T-cell (primary cell): Measurements from ENCODE around the gene HHAT. TPM values are rescaled to one million over a fixed set of nuclear protein-coding genes. Genes with fewer than 3 reads are reported as not detected.

Experiments used
- ATAC-seq, 4 experiments: fragments of 200-7000 bp in 3 of 4; fragments of 150-1000 bp in 1 of 4; cut with Tn5 transposase; replicated peaks in 1 of 4; 1 replicate in 3 of 4; 2 replicates in 1 of 4; pipeline ENCODE4 v1.10.0; 2021; ENCODE audit warnings: moderate library complexity in 3 of 4, mild to moderate bottlenecking in 2 of 4, moderate number of reproducible peaks in 1 of 4
- CTCF ChIA-PET, 2 donors: fragments of 300-600 bp; sonication (Branson Sonifier 250); formaldehyde crosslinking; loops; one replicate each; lab custom pipeline; 2022; ENCODE audit warnings: antibody characterized with exemption in 2 of 2; lab: Charles Lee
- POLR2A ChIA-PET, 2 donors: fragments of 300-600 bp; sonication (Branson Sonifier 250); formaldehyde crosslinking; loops; one replicate each; lab custom pipeline; 2022; ENCODE audit warnings: antibody characterized with exemption in 2 of 2; lab: Charles Lee
- DNase-seq, 35 experiments: peaks; one replicate each; pipeline versions ENCODE4 v3.0.0 to v3.0.0-alpha.2; 2013 to 2023
- H3K27ac ChIP-seq: one replicate; pipeline ENCODE4 v1.5.1; 2013; ENCODE audit warnings: low read length
- H3K27me3 ChIP-seq, 2 experiments: replicated peaks in 1 of 2; 1 replicate in 1 of 2; 2 replicates in 1 of 2; pipeline versions ENCODE4 v1.6.1 to v1.7.0; 2013; ENCODE audit warnings: low read length in 1 of 2, mixed read lengths in 1 of 2; ENCODE audit not compliant: control insufficient read depth in 2 of 2, insufficient read depth in 2 of 2; ENCODE audit errors: extremely low read depth in 1 of 2
- H3K36me3 ChIP-seq, 2 donors: 1 replicate in 1 of 2; 2 replicates in 1 of 2; pipeline versions ENCODE4 v1.6.1 to v1.7.0; 2013; ENCODE audit warnings: low read length in 1 of 2; ENCODE audit not compliant: control insufficient read depth in 2 of 2, insufficient read depth in 1 of 2; ENCODE audit errors: extremely low read depth in 1 of 2
- H3K4me1 ChIP-seq, 2 experiments: 1 replicate in 1 of 2; 2 replicates in 1 of 2; pipeline versions ENCODE4 v1.6.1 to v1.7.0; 2013; ENCODE audit warnings: low read length in 2 of 2, mixed read lengths in 1 of 2; ENCODE audit not compliant: insufficient read depth in 2 of 2, control insufficient read depth in 1 of 2; ENCODE audit errors: extremely low read depth in 1 of 2
- H3K4me3 ChIP-seq, 2 donors: 1 replicate in 1 of 2; 2 replicates in 1 of 2; pipeline versions ENCODE4 v1.5.1 to v1.7.0; 2013; ENCODE audit warnings: mild to moderate bottlenecking in 2 of 2, low read length in 1 of 2, moderate library complexity in 1 of 2; ENCODE audit not compliant: control insufficient read depth in 1 of 2; ENCODE audit errors: extremely low read depth in 1 of 2
- H3K9me3 ChIP-seq: 2 replicates; pipeline ENCODE4 v1.7.0; 2013
- H3K27ac Mint-ChIP-seq, 2 donors: one replicate each; pipeline ENCODE4 v1.8.0; 2020 to 2021; ENCODE audit warnings: mild to moderate bottlenecking in 2 of 2, mixed read lengths in 2 of 2
- H3K27me3 Mint-ChIP-seq, 2 donors: one replicate each; pipeline ENCODE4 v1.8.0; 2021 to 2022; ENCODE audit warnings: mixed read lengths in 2 of 2
- H3K36me3 Mint-ChIP-seq: one replicate; pipeline ENCODE4 v1.8.0; 2021; ENCODE audit warnings: mixed read lengths
- H3K4me1 Mint-ChIP-seq, 3 donors: one replicate each; pipeline ENCODE4 v1.8.0; 2020 to 2022; ENCODE audit warnings: mixed read lengths in 3 of 3, mild to moderate bottlenecking in 1 of 3
- H3K4me3 Mint-ChIP-seq, 3 donors: one replicate each; pipeline ENCODE4 v1.8.0; 2020 to 2022; ENCODE audit warnings: mild to moderate bottlenecking in 3 of 3, mixed read lengths in 3 of 3, moderate library complexity in 3 of 3
- H3K9me3 Mint-ChIP-seq, 3 donors: one replicate each; pipeline ENCODE4 v1.8.0; 2020 to 2022; ENCODE audit warnings: mixed read lengths in 3 of 3
- WGBS: methylation state at CpG from one replicate; pipeline ENCODE4 v1.1.5; 2013; ENCODE audit warnings: missing lambda C conversion rate; ENCODE audit not compliant: insufficient coverage; 5-methylcytosine and 5-hydroxymethylcytosine counted together
- total RNA-seq, 35 experiments: library from RNA in 6 of 35; stranded (reverse) in 6 of 35; fragments of 120-200 nt in 1 of 35; gene quantifications; one replicate each; pipeline versions ENCODE4 v1.2.1 to v1.2.4 and lab custom pipeline; 2013 to 2026

HHAT gene
- total RNA-seq, 5 donors from 2014 or later (not counting 1 experiment from before 2014, with no cell fraction given): 2.2 to 7.9 (median 4.1) TPM

DNA sequence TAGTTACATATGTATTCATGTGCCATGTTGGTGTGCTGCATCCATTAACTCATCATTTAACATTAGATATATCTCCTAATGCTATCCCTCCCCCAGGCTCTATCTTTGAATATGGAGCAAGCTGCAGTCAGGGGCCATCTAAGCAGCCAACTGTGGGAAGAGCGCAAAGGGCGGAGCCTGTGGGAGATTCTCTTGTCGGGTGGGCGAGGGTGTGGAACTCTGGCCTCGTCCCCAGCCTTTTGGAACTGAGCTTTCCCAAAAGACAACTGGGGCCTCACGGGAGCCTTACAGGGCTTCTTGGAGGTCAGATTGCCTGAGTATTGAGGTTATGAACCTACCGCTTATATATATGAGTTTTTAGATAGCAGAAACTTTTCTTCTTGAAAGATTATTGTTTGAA, 117.2 kb downstream of the HHAT start:
- H3K36me3 Mint-ChIP-seq: no peaks in the 10 kb centered on the region
- ATAC-seq (no peak), DNase-seq (no peak)
- H3K9me3 ChIP-seq: no peaks in the 10 kb centered on the region
- ChIA-PET POLR2A (no interaction called here), CTCF (interaction anchor here in 1 of 2 donors (1.0 to 2.9 kb wide), 3 partner anchors 72 to 688 kb away, joined by 3 to 11 read pairs (median 3); partner anchors contain the start of gene KCNH1)
- no peaks in the 10 kb centered on the region for H3K36me3 ChIP-seq
- H3K4me3 Mint-ChIP-seq: peak overlapping the region in 1 of 3 donors; percentile 46
- no peaks in the 10 kb centered on the region for H3K9me3 Mint-ChIP-seq
- H3K4me1 ChIP-seq: peaks cover 2 to 11% of the 10 kb centered on the region in 2 experiments
- H3K4me3 ChIP-seq: no peak overlapping the region
- no peak overlapping the region for H3K27ac ChIP-seq
- H3K27me3 ChIP-seq: no peaks in the 10 kb centered on the region
- H3K4me1 Mint-ChIP-seq: peaks cover 14 to 18% (median 17%) of the 10 kb centered on the region in 3 donors
- H3K27me3 Mint-ChIP-seq: peaks cover 0 to 3% of the 10 kb centered on the region in 2 donors
- peak overlapping the region; percentile 50 to 82 for H3K27ac Mint-ChIP-seq
- WGBS: 93% methylated on average over 6 of the region's 7 CpGs

DNA sequence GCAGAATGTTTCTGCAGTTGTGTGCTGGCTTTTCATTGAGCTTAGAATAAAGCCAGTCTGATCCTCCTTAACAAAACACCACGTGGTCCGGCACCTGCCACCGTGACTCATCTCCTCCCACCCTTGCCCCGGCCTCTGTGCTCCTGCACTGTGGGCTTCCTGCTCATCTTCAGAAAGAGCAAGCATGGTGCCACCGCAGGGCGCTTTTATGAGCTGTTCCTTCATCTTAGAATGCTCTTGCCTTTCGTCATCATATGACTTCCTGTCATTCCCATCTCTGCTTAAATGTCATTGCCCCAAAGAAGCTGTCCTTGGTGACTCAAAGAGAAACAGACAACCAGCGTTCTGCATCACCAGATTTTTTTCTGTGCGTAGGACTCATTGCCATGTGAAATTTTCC, 117.8 kb downstream of the HHAT start:
- Histone ChIP-seq H3K4me3 (no peak overlapping the region), H3K27ac (no peak overlapping the region), H3K27me3 (no peaks in the 10 kb centered on the region), H3K9me3 (no peaks in the 10 kb centered on the region), H3K4me1 (peaks cover 2 to 11% of the 10 kb centered on the region in 2 experiments), H3K36me3 (no peaks in the 10 kb centered on the region)
- Mint-ChIP-seq H3K9me3 (no peaks in the 10 kb centered on the region), H3K4me1 (peaks cover 14 to 18% (median 17%) of the 10 kb centered on the region in 3 donors), H3K27ac (peak overlapping the region; percentile 50 to 82), H3K27me3 (peaks cover 0 to 3% of the 10 kb centered on the region in 2 donors), H3K4me3 (peak overlapping the region in 1 of 3 donors; percentile 46), H3K36me3 (no peaks in the 10 kb centered on the region)
- WGBS: 8% methylated on average over 9 of the region's 9 CpGs
- ATAC-seq (peak; percentile 99 to 100 (median 100)), DNase-seq (peak; percentile 7 to 82 (median 61))
- CTCF ChIA-PET: interaction anchor here in 1 of 2 donors (1.0 to 2.9 kb wide), 8 partner anchors 12 to 1030 kb away, joined by 3 to 11 read pairs (median 3); partner anchors contain the start of gene KCNH1
- POLR2A ChIA-PET: no interaction called here

DNA sequence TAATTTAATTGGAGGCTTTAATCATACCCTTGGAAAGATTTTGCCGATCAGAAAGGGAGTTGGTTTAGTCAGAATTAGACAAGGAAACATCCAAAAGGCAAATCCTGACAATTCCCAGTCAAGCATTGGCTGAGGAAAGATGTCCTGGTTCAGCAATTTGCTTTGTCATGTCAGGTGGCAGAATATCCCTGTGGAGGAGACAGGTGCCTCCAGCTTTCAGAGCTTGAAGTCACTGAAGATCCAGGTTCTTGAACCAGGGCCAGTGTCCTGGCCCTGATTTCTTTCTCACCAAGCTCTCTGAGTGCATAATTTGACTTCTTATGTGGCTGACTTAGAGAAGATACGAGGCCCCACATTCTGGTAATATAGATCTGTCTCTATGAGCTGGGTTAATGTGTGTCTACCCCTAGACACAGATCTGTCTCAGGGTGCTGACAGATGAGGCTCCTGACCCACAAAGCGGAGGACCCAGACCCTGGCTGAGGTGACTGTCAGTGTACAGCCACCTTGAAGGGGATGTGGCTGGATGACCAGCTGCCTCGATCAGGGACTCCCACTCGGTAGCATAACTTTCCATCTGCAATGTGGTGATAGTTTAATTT, 118.9 kb downstream of the HHAT start:
- peaks cover 2 to 11% of the 10 kb centered on the region in 2 experiments for H3K4me1 ChIP-seq
- H3K9me3 Mint-ChIP-seq: no peaks in the 10 kb centered on the region
- H3K27ac ChIP-seq: no peak overlapping the region
- no peaks in the 10 kb centered on the region for H3K27me3 ChIP-seq
- CTCF ChIA-PET: interaction anchor here (0.7 to 2.9 kb wide), 8 partner anchors 11 to 1029 kb away, joined by 3 to 11 read pairs (median 4); partner anchors contain the start of gene KCNH1 (in 1 of the 2)
- H3K27me3 Mint-ChIP-seq: peaks cover 0 to 3% of the 10 kb centered on the region in 2 donors
- H3K4me3 ChIP-seq: no peak overlapping the region
- ATAC-seq (no peak), DNase-seq (no peak)
- peaks cover 14 to 18% (median 17%) of the 10 kb centered on the region in 3 donors for H3K4me1 Mint-ChIP-seq
- POLR2A ChIA-PET: interaction anchor here in 1 of 2 donors (0.6 kb wide), 1 partner anchor 13 kb away, joined by 3 read pairs; no protein-coding TSS in a partner anchor
- no peaks in the 10 kb centered on the region for H3K9me3 ChIP-seq
- no peak overlapping the region for H3K27ac Mint-ChIP-seq
- no peaks in the 10 kb centered on the region for H3K36me3 ChIP-seq
- 92% methylated on average over 2 of the region's 5 CpGs for WGBS
- no peaks in the 10 kb centered on the region for H3K36me3 Mint-ChIP-seq
- H3K4me3 Mint-ChIP-seq: no peak overlapping the region

DNA sequence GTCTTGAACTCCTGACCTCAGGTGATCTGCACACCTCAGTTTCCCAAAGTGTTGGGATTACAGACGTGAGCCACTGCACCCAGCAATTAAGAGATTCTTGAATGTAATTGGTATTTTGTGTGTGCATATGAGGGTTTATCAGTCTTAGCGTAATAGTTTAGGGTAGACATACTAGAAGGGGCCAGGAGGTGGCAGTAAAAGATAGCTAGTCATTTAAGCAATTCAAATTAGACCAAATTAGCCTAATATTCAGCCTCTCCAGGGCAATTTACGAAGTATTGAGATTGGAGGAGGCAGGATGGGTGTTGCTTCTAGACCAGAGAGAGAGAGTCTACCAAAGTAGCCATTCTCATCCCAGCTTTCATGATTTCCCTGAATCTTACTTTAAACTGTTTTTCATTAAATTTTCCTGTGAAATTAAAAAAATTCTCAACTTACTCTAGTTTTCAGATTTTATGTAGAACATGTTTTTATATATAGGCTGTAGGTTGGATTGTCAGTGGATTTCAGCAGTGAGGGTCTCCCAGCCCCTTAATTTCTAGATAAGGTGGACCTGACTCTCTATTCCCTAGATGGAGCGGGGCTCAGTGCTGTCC, 119.7 kb downstream of the HHAT start:
- ChIA-PET POLR2A (interaction anchor here in 1 of 2 donors (0.6 kb wide), 1 partner anchor 13 kb away, joined by 3 read pairs; no protein-coding TSS in a partner anchor), CTCF (interaction anchor here (0.6 to 2.9 kb wide), 7 partner anchors 20 to 1065 kb away, joined by 3 to 11 read pairs (median 4); partner anchors contain the start of gene KCNH1 (in 1 of the 2))
- ATAC-seq: no peak
- Mint-ChIP-seq H3K9me3 (no peaks in the 10 kb centered on the region), H3K36me3 (no peaks in the 10 kb centered on the region), H3K27ac (no peak overlapping the region), H3K4me1 (peaks cover 14 to 18% (median 17%) of the 10 kb centered on the region in 3 donors), H3K27me3 (peaks cover 0 to 3% of the 10 kb centered on the region in 2 donors), H3K4me3 (no peak overlapping the region)
- WGBS: no CpG with 5 or more reads among the region's 4 CpGs
- no peak overlapping the region for H3K27ac ChIP-seq
- H3K4me3 ChIP-seq: no peak overlapping the region
- H3K9me3 ChIP-seq: no peaks in the 10 kb centered on the region
- peak in 4 of 35 experiments; percentile 3 to 51 (median 14) for DNase-seq
- no peaks in the 10 kb centered on the region for H3K36me3 ChIP-seq
- peaks cover 2 to 11% of the 10 kb centered on the region in 2 experiments for H3K4me1 ChIP-seq
- H3K27me3 ChIP-seq: no peaks in the 10 kb centered on the region

DNA sequence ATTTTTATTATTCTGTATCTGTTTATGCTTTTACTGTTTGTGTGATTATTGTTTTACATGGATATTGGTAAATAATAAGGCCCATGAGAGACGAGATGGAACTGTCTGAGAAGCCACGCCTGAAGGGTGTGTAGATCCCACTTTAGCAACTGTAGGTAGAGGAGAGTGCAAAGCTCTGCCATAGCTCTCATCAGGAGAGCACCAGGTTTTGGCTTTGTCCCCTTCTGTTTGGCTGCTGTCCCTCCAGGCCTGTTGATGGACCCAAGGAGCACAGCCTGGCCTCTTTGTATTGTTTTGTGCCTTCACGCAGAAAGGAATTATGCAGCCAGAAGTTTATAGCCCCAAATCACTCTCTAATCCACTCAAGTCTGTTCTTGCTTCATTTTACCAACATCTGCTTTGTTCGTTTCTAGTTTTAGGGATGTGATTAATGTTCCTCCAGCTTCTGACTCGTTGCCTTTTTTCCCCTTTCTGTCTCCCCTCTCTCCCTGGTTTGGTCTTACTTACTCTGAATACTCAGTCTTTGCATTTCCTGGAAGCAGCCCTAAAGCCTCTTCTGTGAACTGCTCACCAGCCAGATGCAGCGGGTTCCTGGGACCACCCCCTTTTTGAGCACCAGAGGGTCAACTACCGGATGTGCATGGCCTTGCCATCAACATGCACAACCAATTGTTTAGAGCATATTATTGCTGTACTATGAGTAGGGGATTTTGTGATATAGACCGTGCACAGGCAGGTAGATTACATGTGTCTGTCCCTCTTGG, 127.3 kb downstream of the HHAT start:
- no peaks in the 10 kb centered on the region for H3K4me1 Mint-ChIP-seq
- H3K27ac Mint-ChIP-seq: no peak overlapping the region
- peaks cover 6% of the 10 kb centered on the region for H3K36me3 Mint-ChIP-seq
- H3K9me3 ChIP-seq: no peaks in the 10 kb centered on the region
- H3K36me3 ChIP-seq: no peaks in the 10 kb centered on the region
- ChIA-PET POLR2A (no interaction called here), CTCF (no interaction called here)
- H3K9me3 Mint-ChIP-seq: no peaks in the 10 kb centered on the region
- H3K4me3 ChIP-seq: no peak overlapping the region
- H3K4me3 Mint-ChIP-seq: no peak overlapping the region
- H3K27ac ChIP-seq: no peak overlapping the region
- 85% methylated on average over 2 of the region's 8 CpGs for WGBS
- no peaks in the 10 kb centered on the region for H3K4me1 ChIP-seq
- no peaks in the 10 kb centered on the region for H3K27me3 Mint-ChIP-seq
- H3K27me3 ChIP-seq: no peaks in the 10 kb centered on the region
- DNase-seq: no peak
- ATAC-seq: no peak

DNA sequence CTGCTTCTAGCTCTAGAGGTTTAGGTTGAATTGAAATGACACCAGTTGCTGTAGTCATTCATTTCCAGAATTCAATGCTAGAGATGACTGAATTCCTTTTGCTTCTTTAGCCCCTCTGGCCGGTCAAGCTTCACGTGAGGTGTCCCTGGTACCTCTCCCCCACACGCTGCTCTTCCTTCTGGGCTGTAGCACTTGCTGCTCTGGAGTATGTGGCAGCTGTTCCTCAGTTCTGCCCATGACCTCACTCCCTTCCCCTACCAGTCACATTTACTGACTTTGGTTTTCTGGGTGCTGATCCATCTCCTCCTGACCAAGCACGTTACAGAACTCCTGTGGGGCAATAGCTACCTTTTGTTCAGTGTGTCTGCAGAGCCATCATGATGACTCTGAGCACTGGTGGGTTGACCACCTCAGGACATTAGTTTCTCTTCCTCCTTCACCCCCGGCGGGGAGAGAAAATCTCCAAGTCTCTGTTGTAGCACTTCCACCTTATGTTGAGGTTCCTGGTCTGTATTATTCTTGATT, 128.1 kb downstream of the HHAT start:
- Mint-ChIP-seq H3K9me3 (no peaks in the 10 kb centered on the region), H3K27ac (no peak overlapping the region), H3K4me3 (no peak overlapping the region), H3K27me3 (no peaks in the 10 kb centered on the region), H3K36me3 (peaks cover 6% of the 10 kb centered on the region), H3K4me1 (no peaks in the 10 kb centered on the region)
- Histone ChIP-seq H3K36me3 (no peaks in the 10 kb centered on the region), H3K4me3 (no peak overlapping the region), H3K27ac (no peak overlapping the region), H3K9me3 (no peaks in the 10 kb centered on the region), H3K4me1 (no peaks in the 10 kb centered on the region), H3K27me3 (no peaks in the 10 kb centered on the region)
- POLR2A ChIA-PET: no interaction called here
- no peak for DNase-seq
- CTCF ChIA-PET: no interaction called here
- WGBS: 72% methylated on average over 3 of the region's 6 CpGs
- no peak for ATAC-seq
